ENCODE measurements around the gene ARHGEF38.

DNA sequence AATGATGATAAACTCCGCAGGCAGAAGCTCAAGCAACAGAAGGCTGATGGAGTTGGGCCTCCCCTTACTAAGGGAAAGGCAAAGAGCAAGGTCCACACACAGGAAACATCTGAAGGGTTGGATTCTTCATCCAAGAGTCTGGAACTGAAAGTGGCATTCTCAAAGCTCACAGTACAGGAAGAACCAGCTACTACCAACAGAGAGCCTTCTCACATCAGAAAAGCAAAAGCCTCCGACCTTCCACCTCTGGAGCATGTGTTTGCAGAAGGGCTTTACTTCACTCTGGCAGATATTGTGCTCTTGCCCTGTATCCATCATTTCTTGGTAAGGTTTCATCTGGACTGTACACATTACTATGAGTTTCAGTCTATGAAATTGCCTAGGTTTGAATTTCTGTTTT is 166.8 kb downstream of the ARHGEF38 start:
- TF ChIP-seq, protein P1, sequence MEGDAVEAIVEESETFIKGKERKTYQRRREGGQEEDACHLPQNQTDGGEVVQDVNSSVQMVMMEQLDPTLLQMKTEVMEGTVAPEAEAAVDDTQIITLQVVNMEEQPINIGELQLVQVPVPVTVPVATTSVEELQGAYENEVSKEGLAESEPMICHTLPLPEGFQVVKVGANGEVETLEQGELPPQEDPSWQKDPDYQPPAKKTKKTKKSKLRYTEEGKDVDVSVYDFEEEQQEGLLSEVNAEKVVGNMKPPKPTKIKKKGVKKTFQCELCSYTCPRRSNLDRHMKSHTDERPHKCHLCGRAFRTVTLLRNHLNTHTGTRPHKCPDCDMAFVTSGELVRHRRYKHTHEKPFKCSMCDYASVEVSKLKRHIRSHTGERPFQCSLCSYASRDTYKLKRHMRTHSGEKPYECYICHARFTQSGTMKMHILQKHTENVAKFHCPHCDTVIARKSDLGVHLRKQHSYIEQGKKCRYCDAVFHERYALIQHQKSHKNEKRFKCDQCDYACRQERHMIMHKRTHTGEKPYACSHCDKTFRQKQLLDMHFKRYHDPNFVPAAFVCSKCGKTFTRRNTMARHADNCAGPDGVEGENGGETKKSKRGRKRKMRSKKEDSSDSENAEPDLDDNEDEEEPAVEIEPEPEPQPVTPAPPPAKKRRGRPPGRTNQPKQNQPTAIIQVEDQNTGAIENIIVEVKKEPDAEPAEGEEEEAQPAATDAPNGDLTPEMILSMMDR (IDR thresholded peaks at IDR 0.05; ENCODE audit: low read depth, low read length, missing input control): no peak
- TF ChIP-seq, protein P2, sequence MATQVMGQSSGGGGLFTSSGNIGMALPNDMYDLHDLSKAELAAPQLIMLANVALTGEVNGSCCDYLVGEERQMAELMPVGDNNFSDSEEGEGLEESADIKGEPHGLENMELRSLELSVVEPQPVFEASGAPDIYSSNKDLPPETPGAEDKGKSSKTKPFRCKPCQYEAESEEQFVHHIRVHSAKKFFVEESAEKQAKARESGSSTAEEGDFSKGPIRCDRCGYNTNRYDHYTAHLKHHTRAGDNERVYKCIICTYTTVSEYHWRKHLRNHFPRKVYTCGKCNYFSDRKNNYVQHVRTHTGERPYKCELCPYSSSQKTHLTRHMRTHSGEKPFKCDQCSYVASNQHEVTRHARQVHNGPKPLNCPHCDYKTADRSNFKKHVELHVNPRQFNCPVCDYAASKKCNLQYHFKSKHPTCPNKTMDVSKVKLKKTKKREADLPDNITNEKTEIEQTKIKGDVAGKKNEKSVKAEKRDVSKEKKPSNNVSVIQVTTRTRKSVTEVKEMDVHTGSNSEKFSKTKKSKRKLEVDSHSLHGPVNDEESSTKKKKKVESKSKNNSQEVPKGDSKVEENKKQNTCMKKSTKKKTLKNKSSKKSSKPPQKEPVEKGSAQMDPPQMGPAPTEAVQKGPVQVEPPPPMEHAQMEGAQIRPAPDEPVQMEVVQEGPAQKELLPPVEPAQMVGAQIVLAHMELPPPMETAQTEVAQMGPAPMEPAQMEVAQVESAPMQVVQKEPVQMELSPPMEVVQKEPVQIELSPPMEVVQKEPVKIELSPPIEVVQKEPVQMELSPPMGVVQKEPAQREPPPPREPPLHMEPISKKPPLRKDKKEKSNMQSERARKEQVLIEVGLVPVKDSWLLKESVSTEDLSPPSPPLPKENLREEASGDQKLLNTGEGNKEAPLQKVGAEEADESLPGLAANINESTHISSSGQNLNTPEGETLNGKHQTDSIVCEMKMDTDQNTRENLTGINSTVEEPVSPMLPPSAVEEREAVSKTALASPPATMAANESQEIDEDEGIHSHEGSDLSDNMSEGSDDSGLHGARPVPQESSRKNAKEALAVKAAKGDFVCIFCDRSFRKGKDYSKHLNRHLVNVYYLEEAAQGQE (IDR thresholded peaks at IDR 0.05): no peak
- TF ChIP-seq YY1 (IDR thresholded peaks at IDR 0.05): no peak
- no peak for TF ChIP-seq GABPA (IDR thresholded peaks at IDR 0.05 in 1 of 2, conservative IDR thresholded peaks at IDR 0.05 in 1 of 2)
- TF ChIP-seq FOXA1 (IDR thresholded peaks at IDR 0.05): no peak

All from liver (tissue), 3 donors.